A549 (cell line): ENCODE data around the gene ENTREP3.

ENCODE experiments used
- BHLHE40 ChIP-seq: IDR thresholded peaks from 2 replicates; pipeline ENCODE4 v1.6.1; 2012; ENCODE audit warnings: low read depth, low read length, inconsistent platforms
- CTCF ChIP-seq: fragments of >200 bp; sonication (Bioruptor Twin); formaldehyde crosslinking; IDR thresholded peaks from 3 replicates; pipeline ENCODE4 v1.5.1; 2016
- EP300 ChIP-seq, 2 experiments: fragments of >200 bp; sonication (Bioruptor Twin); formaldehyde crosslinking; IDR thresholded peaks; 2 replicates in 1 of 2; 3 replicates in 1 of 2; pipeline ENCODE4 v1.6.1; 2016 to 2017
- HDAC2 ChIP-seq: fragments of 200-600 bp; sonication (generic); IDR thresholded peaks from 2 replicates; pipeline ENCODE4 v1.6.1; 2016
- HMGXB4 ChIP-seq: fragments of 250-450 bp; sonication (Bioruptor Pico); IDR thresholded peaks from 2 replicates; pipeline ENCODE4 v1.5.0; 2021; ENCODE audit warnings: mild to moderate bottlenecking, moderate library complexity, borderline replicate concordance
- RNF2 ChIP-seq: fragments of 200-600 bp; sonication (generic); IDR thresholded peaks from 2 replicates; pipeline ENCODE4 v1.6.1; 2016; ENCODE audit warnings: low read depth, mild to moderate bottlenecking, antibody characterized with exemption, moderate library complexity, borderline replicate concordance

- no peak for TF ChIP-seq EP300 (IDR thresholded peaks at IDR 0.05)
- TF ChIP-seq RNF2, result no peak
- TF ChIP-seq HDAC2, result no peak
- no peak for TF ChIP-seq HMGXB4
- TF ChIP-seq CTCF, result no peak
- TF ChIP-seq BHLHE40, result no peak
These were observed 44.8 kb downstream of the ENTREP3 start for GRCh38 chr1:155210314-155211104.
